SHP77 (cell line): ENCODE results near the gene ZNF331.

Source experiments
- DNase-seq, 2 experiments: peaks; one replicate each; lab custom pipeline; 2025; lab: John Stamatoyannopoulos, UW

The ZNF331 gene

DNA sequence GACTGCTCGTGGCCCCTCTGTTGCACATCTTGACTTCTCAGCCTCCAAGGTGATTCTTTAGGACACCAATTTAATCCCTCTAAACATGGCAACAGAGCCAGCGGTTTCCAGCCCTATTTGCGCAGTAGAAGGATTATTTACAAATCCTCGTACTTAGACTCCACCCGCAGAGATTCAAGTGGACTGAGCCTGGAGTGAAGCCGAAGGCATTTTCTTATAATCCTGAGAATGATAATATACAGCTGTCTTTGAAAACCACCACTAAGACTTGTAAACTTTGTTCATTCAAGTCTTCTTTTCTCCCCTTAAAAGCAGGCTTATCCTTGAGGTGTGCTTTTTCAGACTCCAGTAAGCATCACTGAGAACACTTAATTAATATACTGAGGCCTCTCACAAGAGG lies 89.0 kb downstream of the ZNF331 start:
- DNase-seq = no peak
